Anterior cingulate cortex (tissue), 58 donors: ENCODE results near the gene ATP6V1F.
A peak's percentile ranks its signal among the peaks of the same experiment; 100 is the strongest.

ENCODE experiments used
- DNase-seq, 58 donors: peaks; one replicate each; lab custom pipeline; 2025; lab: John Stamatoyannopoulos, UW

ATP6V1F gene

DNA sequence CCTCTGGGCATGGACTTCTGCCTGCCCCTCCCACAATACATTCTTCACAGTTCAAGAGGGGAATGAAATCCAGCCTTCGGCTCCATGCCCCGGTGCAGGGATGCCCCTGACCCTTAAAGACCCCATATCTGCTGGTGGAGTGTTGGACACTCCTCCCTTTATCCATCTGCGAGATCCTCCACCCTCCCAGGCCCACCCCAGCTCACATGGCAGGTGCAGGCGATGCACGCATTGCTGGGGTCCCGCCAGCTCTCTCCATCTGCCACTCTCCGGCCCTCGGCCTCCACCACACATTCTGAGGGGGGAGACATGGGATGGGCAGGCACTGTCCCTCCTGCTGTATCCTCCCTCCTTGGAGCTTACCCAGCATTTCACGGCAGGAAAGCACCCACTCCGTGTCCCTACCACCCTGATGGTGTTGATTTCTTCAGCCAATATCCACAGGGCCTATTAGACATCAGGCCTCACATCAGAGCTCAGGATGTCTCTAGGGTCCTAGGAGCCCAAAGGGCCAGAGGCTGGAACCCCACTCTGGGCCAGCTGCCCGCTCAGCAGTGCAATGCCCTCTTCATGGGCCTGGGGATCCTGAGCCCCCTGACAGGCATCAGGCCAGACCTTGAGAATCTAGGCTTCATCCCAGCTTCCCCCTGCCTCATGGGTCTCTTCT lies 18.3 kb downstream of the ATP6V1F start:
- DNase-seq: no peak

DNA sequence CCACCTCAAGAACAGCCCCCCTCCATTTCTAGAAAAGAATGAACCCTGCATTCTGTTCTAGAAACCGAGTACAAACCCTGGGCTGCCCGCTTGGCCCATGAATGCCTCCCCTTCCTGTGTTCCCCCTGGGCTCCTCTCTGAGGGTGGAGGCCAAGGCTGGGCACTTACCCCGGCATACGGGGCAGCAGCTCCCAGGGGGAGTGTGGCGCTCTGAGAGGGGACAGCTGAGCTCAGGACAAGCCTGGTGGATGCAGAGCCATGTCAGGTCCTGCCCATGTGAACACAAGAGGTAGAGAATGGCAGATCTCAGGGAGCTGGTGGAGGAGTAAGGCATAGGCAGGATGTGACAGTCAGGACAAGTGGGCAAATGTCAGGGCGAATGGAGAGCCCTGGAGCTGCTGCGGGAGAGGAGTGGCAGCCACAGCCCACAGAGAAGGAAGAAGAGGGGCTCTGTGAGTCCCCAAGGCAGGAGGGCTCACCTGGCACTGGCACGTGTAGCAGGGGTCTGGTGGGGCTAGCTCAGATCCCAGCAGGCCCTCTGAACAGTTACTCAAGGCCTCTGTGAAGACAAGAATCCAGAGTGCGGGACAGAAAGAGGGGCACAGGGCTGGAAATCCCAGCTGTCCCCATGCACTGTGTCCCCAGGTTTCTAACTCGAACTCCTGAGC lies 18.9 kb downstream of the ATP6V1F start:
- DNase-seq: no peak

DNA sequence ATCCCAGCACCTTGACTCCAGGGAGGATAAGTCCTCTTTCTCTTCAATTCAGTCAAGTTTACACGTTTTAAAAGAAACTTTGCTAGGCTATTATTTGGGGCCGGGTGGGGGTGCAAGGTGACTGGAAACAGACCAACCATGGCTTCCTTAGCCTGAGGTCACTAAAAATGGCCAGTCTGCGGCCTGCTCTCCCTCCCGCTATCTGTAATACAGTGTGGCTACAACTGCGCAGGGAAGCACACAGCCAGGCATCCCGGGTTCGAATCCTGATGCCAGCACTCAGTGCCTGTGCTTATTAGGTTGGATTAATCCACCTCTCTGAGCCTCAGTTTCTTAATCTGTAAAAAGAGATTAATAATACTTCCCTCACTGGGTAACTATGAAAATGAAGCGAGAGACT lies 19.5 kb downstream of the ATP6V1F start:
- no peak for DNase-seq

DNA sequence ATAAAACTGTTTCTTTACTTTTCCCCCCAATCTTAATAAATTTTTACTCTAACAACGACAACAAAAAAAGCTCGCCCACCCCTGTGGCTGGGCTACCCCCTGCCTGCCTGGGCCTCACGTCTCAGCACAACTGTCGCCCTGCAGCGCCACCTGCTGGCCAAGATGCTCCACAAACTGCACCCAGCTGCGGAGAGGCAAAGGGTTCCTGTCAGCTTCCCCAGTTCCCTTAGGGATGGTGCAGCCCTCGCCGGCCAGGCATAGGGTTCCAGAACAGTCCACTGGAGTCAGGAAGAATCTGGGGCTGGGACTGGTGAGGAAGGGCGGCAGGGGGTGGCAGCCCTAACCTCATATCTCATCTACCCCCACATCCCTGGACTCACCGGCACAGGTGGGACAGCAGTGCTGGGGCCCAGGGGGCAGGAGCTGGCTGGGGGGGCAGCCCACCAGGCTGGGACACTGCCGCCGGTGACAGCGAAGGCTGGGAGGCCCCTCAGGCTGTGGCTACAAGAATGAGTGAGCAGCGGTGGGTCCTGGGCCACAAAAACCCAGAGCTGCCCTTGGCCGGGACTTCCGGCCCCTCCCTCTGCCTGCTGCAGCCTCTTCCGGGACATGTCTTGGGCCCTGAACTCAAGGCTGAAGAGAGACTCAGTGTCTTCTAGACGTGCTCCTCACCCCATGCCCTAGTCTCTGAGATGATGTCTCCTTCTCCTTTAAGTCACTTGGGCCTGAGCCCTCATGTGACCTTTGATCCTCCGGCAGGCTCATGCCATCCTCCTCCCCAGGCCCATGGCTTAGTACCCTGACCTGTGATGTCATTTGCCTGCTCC lies 21.2 kb downstream of the ATP6V1F start:
- DNase-seq: peak in 56 of 58 donors; percentile 9 to 88 (median 49)

DNA sequence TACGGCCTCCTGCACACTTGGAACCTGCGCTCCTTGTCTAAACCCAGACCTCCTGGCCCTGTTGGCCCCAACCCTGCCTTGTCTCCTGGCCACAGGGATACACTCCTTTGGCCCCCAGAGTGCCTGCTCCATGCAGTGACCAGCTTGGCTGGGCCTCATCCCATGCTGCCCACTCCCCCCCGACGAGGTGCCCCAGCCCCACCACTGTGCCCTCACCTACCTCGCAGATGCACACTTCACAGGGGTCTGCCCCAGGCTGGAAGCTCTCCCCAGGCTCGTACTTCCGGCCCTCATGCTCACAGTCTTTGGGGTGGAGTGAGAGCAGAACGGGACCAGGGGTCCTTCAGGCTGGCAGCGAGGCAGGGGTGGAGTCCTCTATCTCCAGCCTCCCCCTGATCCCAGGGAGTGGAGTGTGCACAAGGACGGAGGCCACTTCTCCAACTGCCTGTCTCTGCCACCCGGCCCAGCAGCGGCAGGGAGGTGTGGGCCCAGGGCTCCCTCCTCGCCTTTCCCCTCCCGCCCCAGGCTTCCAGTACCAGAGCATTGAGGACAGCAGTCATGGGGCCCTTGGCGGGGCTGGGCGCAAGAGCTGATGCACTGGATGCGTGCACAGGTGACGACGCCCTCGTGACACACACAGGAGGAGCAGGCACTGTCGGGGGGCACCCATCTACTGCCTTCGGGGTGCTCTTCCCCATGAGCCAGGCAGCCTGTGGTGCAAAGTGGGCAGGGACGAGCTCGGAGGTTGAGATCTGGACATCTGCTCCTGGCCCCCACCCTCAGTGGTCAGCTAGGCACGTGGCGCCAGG lies 22.1 kb downstream of the ATP6V1F start:
- no peak for DNase-seq

DNA sequence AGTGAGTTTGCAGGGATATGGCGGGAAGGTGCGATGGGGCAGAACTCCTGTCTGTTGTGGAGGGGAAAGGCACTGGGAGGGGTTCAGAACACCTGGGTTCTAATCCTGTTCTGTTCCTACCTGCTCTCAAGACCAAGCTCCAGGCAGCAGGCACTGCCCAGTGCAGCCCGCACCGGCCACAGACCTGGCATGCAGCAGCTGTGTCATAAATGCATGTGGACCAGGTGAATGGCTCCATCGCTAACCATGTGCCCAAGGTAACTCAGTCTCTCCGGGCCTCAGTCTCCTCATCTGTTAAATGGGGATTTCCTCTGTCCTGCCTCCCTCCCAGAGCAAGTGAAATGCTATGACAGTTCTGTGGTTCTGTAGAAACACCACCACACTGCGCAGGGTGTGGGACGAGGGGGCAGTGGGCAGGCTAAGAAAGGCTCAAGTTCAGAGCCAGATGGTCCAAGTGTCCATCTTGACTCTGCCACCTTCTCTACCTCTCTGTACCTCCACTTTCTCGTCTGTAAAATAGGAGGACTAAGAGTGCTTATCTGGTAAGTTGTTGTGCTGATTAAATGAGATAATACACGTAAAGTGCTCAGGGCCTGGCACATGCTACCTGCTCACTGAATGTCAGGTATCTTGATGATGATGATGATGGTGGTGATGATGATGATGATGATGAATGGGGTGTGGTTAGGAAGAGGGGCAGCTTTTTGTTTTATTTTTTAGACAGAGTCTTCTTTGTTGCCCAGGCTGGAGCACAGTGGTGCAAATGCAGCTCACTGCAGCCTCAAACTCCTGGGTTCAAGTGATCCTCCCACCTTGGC lies 22.9 kb downstream of the ATP6V1F start:
- DNase-seq: no peak

DNA sequence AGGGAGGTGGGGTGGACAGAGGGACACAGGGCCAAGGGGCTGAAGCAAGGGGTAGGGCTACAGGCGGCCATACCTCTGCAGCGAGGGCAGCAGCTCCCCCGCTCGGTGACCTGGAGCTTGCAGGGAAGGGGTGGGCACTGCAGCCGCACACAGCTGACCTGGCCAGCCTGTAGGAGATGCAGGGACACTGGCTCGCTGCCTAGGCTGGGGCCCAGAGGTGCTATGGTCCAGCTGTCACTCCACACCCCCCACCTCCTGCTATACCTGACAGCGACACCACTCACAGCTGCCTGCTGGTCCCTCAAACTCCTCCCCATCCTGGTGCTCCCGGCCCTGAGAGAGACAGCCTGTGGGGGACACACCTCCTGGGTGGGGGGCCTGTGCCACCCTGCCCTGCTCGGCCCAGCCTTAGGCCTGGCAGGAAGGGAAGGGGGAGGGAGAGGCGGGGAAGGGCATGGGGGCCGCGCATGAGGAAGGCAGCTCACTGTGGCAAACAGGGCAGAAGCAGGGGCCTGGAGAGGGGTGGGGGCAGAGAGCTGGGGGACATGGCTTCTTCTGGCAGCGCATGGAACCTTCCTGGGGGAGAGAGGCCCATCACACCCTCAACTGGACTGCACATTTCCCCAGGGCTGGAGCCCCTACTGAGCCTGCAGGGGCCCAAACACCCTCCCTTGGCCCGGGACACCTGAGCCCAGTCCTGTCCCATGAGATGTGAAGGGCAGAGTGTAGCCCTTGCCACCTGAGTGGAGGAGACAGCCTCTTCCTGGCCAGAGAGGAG lies 23.9 kb downstream of the ATP6V1F start:
- DNase-seq: no peak

DNA sequence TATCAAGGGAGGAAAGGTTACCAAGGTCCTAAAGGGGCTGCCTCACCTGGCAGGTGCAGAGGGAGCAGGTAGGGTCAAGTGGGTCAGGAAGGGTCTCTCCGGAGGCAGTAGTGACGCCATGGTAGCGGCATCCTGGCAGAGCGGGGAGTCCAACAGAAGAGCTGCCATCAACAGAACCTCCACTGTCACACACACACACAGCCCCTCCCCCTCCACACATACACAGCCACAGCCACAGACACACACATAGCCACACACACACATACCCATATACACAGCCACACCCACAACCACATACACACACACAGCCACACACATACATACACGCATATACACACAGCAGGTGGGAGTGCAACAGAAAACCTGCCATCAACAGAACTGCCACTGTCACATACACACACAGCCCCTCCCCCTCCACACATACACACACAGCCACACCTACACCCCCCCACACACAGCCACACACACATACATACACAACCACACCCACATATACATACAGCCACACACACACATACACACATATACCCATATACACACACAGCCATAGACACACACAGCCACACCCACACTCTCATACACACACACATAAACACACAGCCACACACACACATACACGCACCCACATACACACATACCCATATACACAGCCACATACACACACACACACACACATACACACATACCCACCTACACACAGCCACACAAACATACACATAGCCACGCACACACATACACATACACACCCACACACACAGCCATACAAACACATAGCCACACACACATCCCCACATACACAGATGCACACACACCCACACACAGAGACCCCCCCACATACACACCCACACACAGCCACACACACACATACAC lies 24.7 kb downstream of the ATP6V1F start:
- no peak for DNase-seq

DNA sequence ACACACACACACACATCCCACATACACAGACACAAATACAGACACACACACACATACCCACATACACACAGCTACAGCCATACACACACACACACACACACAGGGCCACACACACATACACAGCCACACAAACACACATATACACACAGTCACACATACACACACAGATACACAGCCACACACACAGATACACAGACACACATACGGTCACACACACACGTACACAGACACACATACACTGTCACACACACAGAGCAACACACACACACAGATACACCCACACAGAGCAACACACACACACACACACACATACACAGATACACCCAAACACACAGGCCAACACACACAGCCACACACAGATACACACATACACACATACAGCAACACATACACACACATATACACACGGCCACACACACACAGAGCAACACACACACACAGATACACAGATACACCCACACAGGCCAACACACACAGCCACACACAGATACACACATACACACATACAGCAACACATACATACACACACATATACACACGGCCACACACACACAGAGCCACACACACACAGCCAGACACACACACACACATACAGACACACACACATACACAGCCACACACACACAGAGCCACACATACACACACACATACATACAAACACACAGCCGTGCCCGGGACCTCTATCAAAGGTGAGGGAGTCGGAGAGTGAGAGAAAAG lies 25.5 kb downstream of the ATP6V1F start:
- no peak for DNase-seq

DNA sequence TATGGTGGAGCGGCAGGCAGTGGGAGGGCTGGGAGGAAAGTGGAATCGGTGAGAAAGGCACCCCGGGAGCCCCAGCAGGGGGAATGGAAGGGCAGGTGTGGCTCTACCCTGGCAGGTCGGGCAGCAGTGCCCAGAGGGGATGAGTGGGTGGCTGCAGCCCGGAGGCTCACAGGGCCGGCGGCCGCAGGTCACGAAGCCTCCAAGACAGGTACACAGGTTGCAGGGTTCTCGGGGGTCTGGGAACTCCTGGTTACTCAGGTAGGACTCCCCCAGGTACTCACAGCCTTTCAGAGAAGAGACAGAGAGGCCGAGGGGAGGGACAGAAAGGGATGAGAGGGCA lies 26.1 kb downstream of the ATP6V1F start:
- DNase-seq: no peak

DNA sequence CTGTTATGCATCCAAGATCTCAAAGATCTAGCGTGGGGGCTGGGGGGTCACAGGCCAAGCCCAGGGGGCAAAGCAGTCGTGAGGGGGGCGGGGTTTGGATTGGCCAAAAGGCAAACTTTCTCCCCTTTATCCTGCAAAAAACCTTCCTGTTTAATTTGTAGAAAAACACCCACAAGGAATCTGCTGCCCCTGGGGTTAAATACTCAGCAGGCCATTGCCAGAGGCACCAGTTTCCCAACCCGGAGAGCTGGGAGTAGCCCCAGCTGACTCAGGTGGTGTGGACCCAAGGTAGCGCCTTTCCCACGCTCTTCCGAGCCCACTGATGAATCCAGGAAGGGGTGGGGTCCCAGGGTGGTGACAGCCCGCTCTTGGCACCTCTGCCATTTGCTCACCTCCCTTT lies 26.5 kb downstream of the ATP6V1F start:
- no peak for DNase-seq

DNA sequence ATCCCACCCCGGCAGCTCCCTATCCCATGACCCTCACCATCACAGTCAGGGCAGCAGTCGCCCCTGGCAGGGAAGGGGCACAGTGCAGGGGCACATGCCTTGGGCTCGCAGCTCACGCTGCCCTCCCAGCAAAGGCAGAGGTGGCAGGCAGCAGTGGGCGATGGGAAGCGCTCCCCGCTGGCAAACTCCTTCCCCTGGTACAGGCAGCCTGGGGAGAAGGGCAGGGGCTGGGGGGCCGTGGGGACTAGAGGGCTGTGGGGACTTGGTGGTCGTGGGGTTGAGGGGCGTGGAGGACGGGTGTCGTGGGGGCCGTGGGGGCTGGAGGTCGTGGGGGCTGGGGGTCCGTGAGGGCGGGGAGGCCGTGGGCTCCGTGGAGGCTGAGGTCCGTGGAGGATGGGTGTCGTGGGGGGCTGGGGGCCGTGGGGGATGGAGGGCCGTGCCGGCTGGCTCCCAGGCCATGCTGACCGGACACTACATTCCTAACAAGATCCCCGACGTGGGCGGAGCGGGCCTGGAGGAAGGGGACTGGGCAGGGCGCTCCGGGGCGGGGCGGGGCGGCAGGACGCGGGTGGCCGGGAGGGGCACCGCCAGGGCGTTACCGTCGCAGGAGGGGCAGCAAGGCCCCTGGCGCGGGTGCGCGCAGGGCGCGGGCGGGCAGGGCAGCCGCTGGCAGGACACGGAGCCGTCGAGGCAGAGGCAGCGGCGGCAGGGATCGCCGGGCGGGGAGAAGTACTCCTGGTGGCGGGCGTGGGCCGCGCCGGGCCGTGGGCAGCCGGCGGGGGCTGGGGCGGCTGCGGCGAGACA lies 27.9 kb downstream of the ATP6V1F start:
- DNase-seq: no peak

DNA sequence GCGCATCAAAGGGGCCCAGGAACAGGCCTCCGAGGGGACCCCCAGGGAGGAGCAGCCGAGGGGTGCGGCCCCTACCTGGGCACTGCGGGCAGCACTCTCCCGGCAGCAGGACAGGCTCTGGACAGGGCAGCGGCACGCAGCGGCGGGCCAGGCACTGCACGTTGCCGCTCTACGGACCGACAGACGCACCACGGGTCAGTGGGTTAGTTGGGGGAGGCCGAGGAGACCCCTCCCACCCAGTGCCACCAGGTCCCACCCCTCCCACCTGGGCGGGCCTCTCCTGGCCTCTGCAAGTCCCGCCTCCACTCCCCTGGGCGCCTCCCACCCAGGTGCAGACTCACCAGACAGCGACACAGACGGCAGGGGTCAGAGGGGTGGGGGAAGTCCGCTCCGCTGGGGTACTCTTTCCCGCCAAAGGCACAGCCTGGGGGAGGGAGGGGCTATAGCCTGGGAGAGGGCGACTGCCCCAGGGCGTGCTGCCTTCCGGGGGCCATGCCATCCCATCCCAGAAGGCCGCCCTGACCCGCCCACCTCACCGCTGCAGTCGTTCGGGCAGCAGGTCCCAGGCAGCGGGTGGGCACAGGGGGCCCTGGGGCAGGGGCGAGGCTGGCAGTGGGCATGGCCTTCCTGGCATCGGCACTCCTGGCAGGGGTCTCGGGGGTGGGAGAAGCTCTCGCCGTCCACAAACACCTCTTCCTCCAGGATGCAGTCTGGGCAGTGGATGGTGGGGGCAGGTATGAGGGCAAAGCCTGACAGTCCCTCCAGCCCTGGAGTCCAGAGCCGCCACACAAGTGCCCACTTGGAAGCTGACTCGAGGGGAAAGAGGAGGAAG lies 28.7 kb downstream of the ATP6V1F start:
- DNase-seq: no peak

DNA sequence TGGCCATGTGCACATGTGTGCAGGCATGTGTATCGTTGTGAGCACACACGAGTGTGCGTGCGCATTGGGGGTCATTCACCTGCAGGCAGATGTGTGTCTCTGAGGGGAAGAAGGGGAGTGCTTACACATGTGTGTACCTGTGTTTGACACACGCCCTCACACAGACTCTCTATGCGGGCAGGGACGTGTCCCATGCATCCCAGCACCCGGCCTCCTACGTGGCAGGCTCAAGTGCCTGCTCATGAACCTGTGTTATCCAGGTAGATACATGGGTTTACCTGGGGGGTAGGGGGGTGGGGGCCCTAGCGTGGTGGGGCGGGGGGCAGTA lies 29.2 kb downstream of the ATP6V1F start:
- DNase-seq: no peak

DNA sequence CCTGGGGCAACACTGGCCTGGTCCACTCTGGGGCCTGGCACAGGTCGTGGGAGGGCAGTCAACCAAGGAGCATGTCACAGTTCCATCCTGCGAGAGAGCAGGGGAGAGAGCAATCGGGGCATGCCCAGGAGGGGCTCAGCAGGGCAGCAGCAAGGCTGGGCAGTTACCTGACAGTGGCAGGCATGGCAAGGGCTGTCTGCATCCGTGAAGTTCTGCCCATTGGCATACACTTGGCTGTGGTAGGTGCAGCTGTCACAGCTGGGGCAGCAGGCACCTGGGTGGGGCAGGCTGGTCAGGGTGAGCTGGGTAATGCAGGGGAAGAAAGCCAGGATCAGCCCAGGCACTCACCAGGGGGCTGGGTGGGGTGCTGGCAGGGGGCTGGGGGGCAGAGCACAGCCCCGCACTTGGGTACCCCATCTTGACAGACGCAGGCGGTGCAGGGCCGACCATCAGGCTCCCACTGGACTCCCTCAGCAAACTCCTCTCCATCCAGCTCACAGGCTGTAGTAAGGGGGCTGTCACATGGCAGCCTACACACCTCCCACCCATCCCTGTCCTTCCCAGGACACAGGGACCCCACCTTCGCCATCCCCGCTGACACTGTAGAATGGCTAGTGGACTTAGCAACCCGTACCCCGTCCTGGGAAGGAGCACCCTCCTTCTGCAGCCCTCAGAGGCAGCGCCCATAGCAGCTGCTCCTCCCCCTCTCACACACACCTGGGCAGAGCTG lies 30.0 kb downstream of the ATP6V1F start:
- no peak for DNase-seq
